K562 (cell line): ENCODE data around the gene RFX3. TPM values are rescaled to one million over a fixed set of nuclear protein-coding genes. Genes with fewer than 3 reads are reported as not detected.

Source experiments
- ATAC-seq: fragments of 200-7000 bp; cut with Tn5 transposase; 3 replicates; pipeline ENCODE4 v1.9.1; 2020; ENCODE audit warnings: moderate library complexity
- BruUV-seq: library from RNA; stranded (reverse); fragments of 400-500 nt; replicated peaks from 2 replicates; lab custom pipeline; 2021; lab: Mats Ljungman, UMichigan
- CTCF ChIA-PET: fragments of 300-600 bp; formaldehyde crosslinking; extraction: SDS; loops from one replicate; lab custom pipeline; 2021; ENCODE audit warnings: low intra/inter-chr PET ratio; lab: Yijun Ruan, JAX
- POLR2A ChIA-PET: fragments of 300-600, 350-650 bp; sonication (Branson Sonifier 250); formaldehyde crosslinking; extraction: SDS; loops from one replicate; lab custom pipeline; 2021; ENCODE audit warnings: antibody characterized with exemption, inconsistent platforms; lab: Yijun Ruan, JAX
- DNase-seq, 4 experiments: peaks; one replicate each; pipeline versions ENCODE4 v3.0.0 to v3.0.0-alpha.2; 2011 to 2018; ENCODE audit warnings: low spot score in 3 of 4, mixed read lengths in 3 of 4; ENCODE audit errors: extremely low read depth in 1 of 4
- FAIRE-seq: peaks from 2 replicates; lab custom pipeline; 2011; peaks lifted over from hg19 to GRCh38; lab: Jason Lieb, UNC
- H2AFZ ChIP-seq: 2 replicates; pipeline ENCODE4 v1.6.0; 2011; ENCODE audit warnings: low read depth, low read length, control low read depth, inconsistent platforms
- H3K27ac ChIP-seq: fragments of 200-600 bp; 3 replicates; pipeline ENCODE4 v1.8.0; 2011; ENCODE audit warnings: low read depth, mild to moderate bottlenecking, control low read depth, inconsistent platforms, low read length, moderate library complexity, mixed read lengths; ENCODE audit errors: extremely low read depth
- H3K27me3 ChIP-seq, 2 experiments: fragments of 300-600 bp in 1 of 2; 2 replicates in 1 of 2; 3 replicates in 1 of 2; pipeline versions ENCODE4 v1.6.0 to v1.8.0; 2011; ENCODE audit warnings: inconsistent platforms in 2 of 2, low read length in 2 of 2, mild to moderate bottlenecking in 1 of 2, mixed read lengths in 1 of 2, moderate library complexity in 1 of 2; ENCODE audit not compliant: control insufficient read depth in 2 of 2, insufficient read depth in 2 of 2
- H3K36me3 ChIP-seq: fragments of 300-600 bp; 3 replicates; pipeline ENCODE4 v1.8.0; 2011; ENCODE audit warnings: mild to moderate bottlenecking, low read length, inconsistent platforms; ENCODE audit not compliant: control insufficient read depth, insufficient read depth
- H3K4me1 ChIP-seq, 2 experiments: fragments of 200-600 bp in 1 of 2; replicated peaks in 1 of 2; 2 replicates in 1 of 2; 3 replicates in 1 of 2; pipeline versions ENCODE4 v1.5.1 to v1.8.0; 2011; ENCODE audit warnings: inconsistent platforms in 2 of 2, low read length in 2 of 2, mild to moderate bottlenecking in 1 of 2, mixed read lengths in 1 of 2, moderate library complexity in 1 of 2; ENCODE audit not compliant: control insufficient read depth in 2 of 2, insufficient read depth in 2 of 2
- H3K4me2 ChIP-seq: 2 replicates; pipeline ENCODE4 v1.6.1; 2011; ENCODE audit warnings: low read length, control low read depth, inconsistent platforms, mixed read lengths; ENCODE audit not compliant: insufficient read depth
- H3K4me3 ChIP-seq: fragments of 200-600 bp; sonication (generic), shearing (Covaris generic); 2 replicates; pipeline ENCODE4 v1.5.1; 2016; ENCODE audit warnings: control low read depth, inconsistent platforms
- H3K79me2 ChIP-seq: fragments of 200-600 bp; 3 replicates; pipeline ENCODE4 v1.8.0; 2011; ENCODE audit warnings: low read length, inconsistent platforms; ENCODE audit not compliant: control insufficient read depth, insufficient read depth
- H3K9ac ChIP-seq, 2 experiments: 2 replicates each; pipeline versions ENCODE4 v1.6.0 to v1.6.1; 2011; ENCODE audit warnings: low read depth in 2 of 2, low read length in 2 of 2, control low read depth in 1 of 2, inconsistent platforms in 1 of 2, mild to moderate bottlenecking in 1 of 2, mixed read lengths in 1 of 2; ENCODE audit not compliant: insufficient read depth in 1 of 2
- H3K9me1 ChIP-seq: one replicate; pipeline ENCODE4 v1.6.0; 2011; ENCODE audit warnings: inconsistent platforms, mild to moderate bottlenecking, low read length, moderate library complexity; ENCODE audit not compliant: control insufficient read depth, insufficient read depth
- H3K9me3 ChIP-seq: replicated peaks from 2 replicates; pipeline ENCODE4 v1.5.1; 2011; ENCODE audit warnings: low read depth, low read length, inconsistent platforms; ENCODE audit not compliant: control insufficient read depth, insufficient read depth
- H4K20me1 ChIP-seq: replicated peaks from 2 replicates; pipeline ENCODE4 v1.6.1; 2011; ENCODE audit warnings: low read length, inconsistent platforms, mixed read lengths; ENCODE audit not compliant: control insufficient read depth, insufficient read depth
- CBFA2T3 ChIP-seq: fragments of 450-650 bp; IDR thresholded peaks from 2 replicates; pipeline ENCODE4 v1.6.1; 2017
- E2F3 ChIP-seq: fragments of 250-450 bp; sonication (Bioruptor Pico); IDR thresholded peaks from 2 replicates; pipeline ENCODE4 v1.4.0; 2020; ENCODE audit warnings: mild to moderate bottlenecking
- HNRNPL ChIP-seq: fragments of 200-400 bp; formaldehyde crosslinking; IDR thresholded peaks from 2 replicates; pipeline ENCODE4 v1.6.1; 2017; ENCODE audit warnings: low read depth, mild to moderate bottlenecking, low read length
- JUN ChIP-seq, 2 experiments: sonication (generic) in 1 of 2; formaldehyde crosslinking in 1 of 2; IDR thresholded peaks; 2 replicates each; pipeline versions ENCODE4 v1.6.1 to v1.8.0; 2012 to 2022; ENCODE audit warnings: borderline replicate concordance in 2 of 2, mild to moderate bottlenecking in 2 of 2, improper control_type of control experiment in 1 of 2, low read depth in 1 of 2, low read length in 1 of 2, missing genetic modification reagents in 1 of 2
- RFX5 ChIP-seq: IDR thresholded peaks from 2 replicates; pipeline ENCODE4 v1.6.1; 2011; ENCODE audit warnings: low read depth, mild to moderate bottlenecking, improper control_type of control experiment, low read length
- RNF2 ChIP-seq: sonication (generic); IDR thresholded peaks from 2 replicates; pipeline ENCODE4 v1.6.1; 2016
- U2AF2 ChIP-seq: fragments of 200-400 bp; formaldehyde crosslinking; optimal IDR thresholded peaks from 2 replicates; pipeline ENCODE3; 2017; ENCODE audit warnings: low read depth, mild to moderate bottlenecking, low read length
- ZNF57 ChIP-seq: fragments of 450-650 bp; formaldehyde crosslinking; IDR thresholded peaks from 2 replicates; pipeline ENCODE4 v1.4.0; 2020; ENCODE audit warnings: mild to moderate bottlenecking, moderate library complexity
- WGBS: fragments of 100-300 bp; shearing (Covaris generic); methylation state at CpG from one replicate; pipeline ENCODE4 v1.1.6; 2016; ENCODE audit warnings: low coverage, mixed read lengths; ENCODE audit not compliant: insufficient coverage; ENCODE audit errors: missing lambda C conversion rate; 5-methylcytosine and 5-hydroxymethylcytosine counted together
- in situ Hi-C: fragments of 300-500 bp; cut with MboI; formaldehyde crosslinking; loops from 4 replicates; pipeline ENCODE4 v1.15.0; 2018; ENCODE audit warnings: inconsistent platforms, mixed read lengths
- intact Hi-C: fragments of 100-400 bp; cut with micrococcal nuclease; formaldehyde crosslinking; loops from 2 replicates; pipeline ENCODE4 v1.14.2; 2022
- polyA plus RNA-seq, 8 experiments: library from polyadenylated mRNA; depleted of rRNA in 4 of 8; stranded (reverse) in 5 of 8; unstranded in 3 of 8; fragments of >200 nt; fragmentation: Nextera tagmentation in 2 of 8; fragmentation: Illumina TruSeq in 1 of 8; extraction: Ambion mirVana in 2 of 8; extraction: Trizol in 1 of 8; gene quantifications; 2 replicates each; pipeline versions ENCODE4 v1.2.1 to v1.2.3, GENCODE V29; 2011 to 2014; ENCODE audit warnings: inconsistent platforms in 1 of 8, missing spikeins in 1 of 8
- total RNA-seq, 7 experiments: library from RNA; depleted of rRNA in 6 of 7; stranded (reverse); fragments of >200 nt in 6 of 7; fragmentation: Illumina TruSeq in 2 of 7; extraction: Trizol in 2 of 7; gene quantifications; 2 replicates each; pipeline versions ENCODE4 v1.2.1 to v1.2.3, GENCODE V29; 2011 to 2021; ENCODE audit warnings: low replicate concordance in 1 of 7
- TF ChIP-seq, protein P1 (sequence below): fragments of 450-650 bp; formaldehyde crosslinking; IDR thresholded peaks from 2 replicates; pipeline ENCODE4 v1.4.0; 2022; ENCODE audit warnings: missing genetic modification characterization
- TF ChIP-seq, protein P2 (sequence below): fragments of 250-450 bp; sonication (Bioruptor Pico); IDR thresholded peaks from 2 replicates; pipeline ENCODE4 v1.8.0; 2022; ENCODE audit warnings: inconsistent platforms, mild to moderate bottlenecking, moderate library complexity, borderline replicate concordance
- TF ChIP-seq, protein P3 (sequence below): fragments of 450-650 bp; IDR thresholded peaks from 2 replicates; pipeline ENCODE4 v1.6.1; 2016; ENCODE audit warnings: antibody characterized with exemption

RFX3 gene
- total and polyA plus RNA-seq, 9 of the 15 experiments (the other 6 are each of a cell fraction or from before 2014, with no cell fraction given), result 0.86 to 4.9 (median 2.0) TPM

DNA sequence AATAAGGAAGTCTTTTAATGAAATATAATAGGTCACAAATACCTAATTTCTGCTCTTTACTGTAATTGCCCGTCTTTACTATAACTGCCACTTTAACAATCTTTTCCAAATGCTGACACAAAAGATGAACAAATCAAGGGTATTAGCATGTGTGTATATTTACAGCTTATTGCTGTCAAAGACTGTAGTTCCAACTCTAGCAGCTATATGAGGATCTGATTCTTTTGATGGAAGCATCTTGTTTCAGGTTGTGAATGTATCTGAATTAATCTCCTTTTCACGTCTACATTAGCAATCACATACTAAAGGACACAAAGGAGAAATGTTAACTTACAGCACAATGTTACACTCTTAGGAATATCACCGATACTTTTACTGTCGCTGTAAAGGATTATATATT, 27.9 kb downstream of the RFX3 start:
- 95% methylated on average over 4 of the region's 4 CpGs for WGBS
- CTCF ChIA-PET, result no interaction called here
- H3K27ac ChIP-seq, result no peak overlapping the region
- no TSS peak for BruUV-seq
- H3K79me2 ChIP-seq, result no peaks in the 10 kb centered on the region
- in situ Hi-C loops, result no loop called here
- intact Hi-C loops, result no loop called here
- ATAC-seq (no peak), FAIRE-seq (no peak), DNase-seq (no peak)
- H3K4me1 ChIP-seq, result no peaks in the 10 kb centered on the region; a peak in 1 of 5 replicates
- no peak overlapping the region for H2AFZ ChIP-seq
- no peaks in the 10 kb centered on the region for H3K9me3 ChIP-seq
- H3K27me3 ChIP-seq, result no peaks in the 10 kb centered on the region
- no peak overlapping the region for H3K4me3 ChIP-seq
- no peaks in the 10 kb centered on the region for H3K9me1 ChIP-seq
- POLR2A ChIA-PET, result interaction anchor here (0.6 kb wide), 1 partner anchor 28 kb away, joined by 3 read pairs; no protein-coding TSS in a partner anchor
- no peak overlapping the region for H3K9ac ChIP-seq
- H3K4me2 ChIP-seq, result no peak overlapping the region
- TF ChIP-seq, protein P1, sequence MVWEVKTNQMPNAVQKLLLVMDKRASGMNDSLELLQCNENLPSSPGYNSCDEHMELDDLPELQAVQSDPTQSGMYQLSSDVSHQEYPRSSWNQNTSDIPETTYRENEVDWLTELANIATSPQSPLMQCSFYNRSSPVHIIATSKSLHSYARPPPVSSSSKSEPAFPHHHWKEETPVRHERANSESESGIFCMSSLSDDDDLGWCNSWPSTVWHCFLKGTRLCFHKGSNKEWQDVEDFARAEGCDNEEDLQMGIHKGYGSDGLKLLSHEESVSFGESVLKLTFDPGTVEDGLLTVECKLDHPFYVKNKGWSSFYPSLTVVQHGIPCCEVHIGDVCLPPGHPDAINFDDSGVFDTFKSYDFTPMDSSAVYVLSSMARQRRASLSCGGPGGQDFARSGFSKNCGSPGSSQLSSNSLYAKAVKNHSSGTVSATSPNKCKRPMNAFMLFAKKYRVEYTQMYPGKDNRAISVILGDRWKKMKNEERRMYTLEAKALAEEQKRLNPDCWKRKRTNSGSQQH (CRISPR knock-in tag), result no peak
- no peak for TF ChIP-seq RNF2
- TF ChIP-seq ZNF57, result no peak
- TF ChIP-seq E2F3 (CRISPR knock-in tag), result no peak
- no peak for TF ChIP-seq CBFA2T3
- TF ChIP-seq RFX5, result no peak
- TF ChIP-seq HNRNPL, result no peak
- TF ChIP-seq JUN (IDR thresholded peaks at IDR 0.05; ENCODE audit: borderline replicate concordance, low read depth, low read length), result no peak
- TF ChIP-seq JUN (CRISPR knock-in tag; IDR thresholded peaks at IDR 0.05; ENCODE audit: borderline replicate concordance), result no peak
- TF ChIP-seq, protein P2, sequence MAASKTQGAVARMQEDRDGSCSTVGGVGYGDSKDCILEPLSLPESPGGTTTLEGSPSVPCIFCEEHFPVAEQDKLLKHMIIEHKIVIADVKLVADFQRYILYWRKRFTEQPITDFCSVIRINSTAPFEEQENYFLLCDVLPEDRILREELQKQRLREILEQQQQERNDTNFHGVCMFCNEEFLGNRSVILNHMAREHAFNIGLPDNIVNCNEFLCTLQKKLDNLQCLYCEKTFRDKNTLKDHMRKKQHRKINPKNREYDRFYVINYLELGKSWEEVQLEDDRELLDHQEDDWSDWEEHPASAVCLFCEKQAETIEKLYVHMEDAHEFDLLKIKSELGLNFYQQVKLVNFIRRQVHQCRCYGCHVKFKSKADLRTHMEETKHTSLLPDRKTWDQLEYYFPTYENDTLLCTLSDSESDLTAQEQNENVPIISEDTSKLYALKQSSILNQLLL, result no peak
- TF ChIP-seq, protein P3, sequence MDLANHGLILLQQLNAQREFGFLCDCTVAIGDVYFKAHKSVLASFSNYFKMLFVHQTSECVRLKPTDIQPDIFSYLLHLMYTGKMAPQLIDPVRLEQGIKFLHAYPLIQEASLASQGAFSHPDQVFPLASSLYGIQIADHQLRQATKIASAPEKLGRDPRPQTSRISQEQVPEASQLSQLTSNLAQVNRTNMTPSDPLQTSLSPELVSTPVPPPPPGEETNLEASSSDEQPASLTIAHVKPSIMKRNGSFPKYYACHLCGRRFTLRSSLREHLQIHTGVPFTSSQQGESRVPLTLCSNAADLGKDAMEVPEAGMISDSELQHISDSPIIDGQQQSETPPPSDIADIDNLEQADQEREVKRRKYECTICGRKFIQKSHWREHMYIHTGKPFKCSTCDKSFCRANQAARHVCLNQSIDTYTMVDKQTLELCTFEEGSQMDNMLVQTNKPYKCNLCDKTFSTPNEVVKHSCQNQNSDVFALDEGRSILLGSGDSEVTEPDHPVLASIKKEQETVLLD, result no peak
- TF ChIP-seq U2AF2, result no peak
- no peaks in the 10 kb centered on the region for H4K20me1 ChIP-seq
- H3K36me3 ChIP-seq, result no peaks in the 10 kb centered on the region
